DOHH2 (cell line): ENCODE data around the gene ACLY.

Experiments
- EZH2phosphoT487 ChIP-seq: fragments of 200-600 bp; sonication (generic); IDR thresholded peaks from 2 replicates; pipeline ENCODE4 v1.6.1; 2017; ENCODE audit warnings: borderline replicate concordance, mild to moderate bottlenecking, antibody characterized with exemption, low read length, moderate library complexity, mixed read lengths
- TF ChIP-seq, protein P1 (sequence below): fragments of 200-600 bp; sonication (generic); IDR thresholded peaks from one replicate; pipeline ENCODE4 v1.5.1; 2014; ENCODE audit warnings: antibody characterized with exemption, mild to moderate bottlenecking, low read depth, low read length; ENCODE audit not compliant: poor library complexity, severe bottlenecking

DNA sequence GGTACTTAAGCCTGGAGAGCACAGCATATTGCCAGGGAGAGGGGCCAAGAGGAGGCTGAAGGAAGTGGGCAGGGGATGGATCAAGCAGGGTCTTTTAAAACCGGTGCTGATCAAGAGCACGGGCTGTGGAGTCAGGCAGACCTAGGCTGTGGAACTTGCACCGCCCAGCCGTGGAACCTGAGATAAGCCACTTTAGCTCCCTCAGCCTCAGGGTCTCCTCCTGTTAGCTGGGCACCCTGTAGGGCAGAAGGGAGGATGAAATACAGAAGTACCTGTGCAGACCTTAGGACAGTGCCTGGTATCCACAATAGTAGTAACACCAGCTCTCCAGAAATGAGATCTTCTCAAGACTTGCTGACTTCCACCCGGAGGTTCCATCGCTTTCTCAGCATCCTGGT is 20.9 kb upstream of the ACLY start:
- TF ChIP-seq, protein P1, sequence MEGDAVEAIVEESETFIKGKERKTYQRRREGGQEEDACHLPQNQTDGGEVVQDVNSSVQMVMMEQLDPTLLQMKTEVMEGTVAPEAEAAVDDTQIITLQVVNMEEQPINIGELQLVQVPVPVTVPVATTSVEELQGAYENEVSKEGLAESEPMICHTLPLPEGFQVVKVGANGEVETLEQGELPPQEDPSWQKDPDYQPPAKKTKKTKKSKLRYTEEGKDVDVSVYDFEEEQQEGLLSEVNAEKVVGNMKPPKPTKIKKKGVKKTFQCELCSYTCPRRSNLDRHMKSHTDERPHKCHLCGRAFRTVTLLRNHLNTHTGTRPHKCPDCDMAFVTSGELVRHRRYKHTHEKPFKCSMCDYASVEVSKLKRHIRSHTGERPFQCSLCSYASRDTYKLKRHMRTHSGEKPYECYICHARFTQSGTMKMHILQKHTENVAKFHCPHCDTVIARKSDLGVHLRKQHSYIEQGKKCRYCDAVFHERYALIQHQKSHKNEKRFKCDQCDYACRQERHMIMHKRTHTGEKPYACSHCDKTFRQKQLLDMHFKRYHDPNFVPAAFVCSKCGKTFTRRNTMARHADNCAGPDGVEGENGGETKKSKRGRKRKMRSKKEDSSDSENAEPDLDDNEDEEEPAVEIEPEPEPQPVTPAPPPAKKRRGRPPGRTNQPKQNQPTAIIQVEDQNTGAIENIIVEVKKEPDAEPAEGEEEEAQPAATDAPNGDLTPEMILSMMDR, result no peak
- TF ChIP-seq EZH2phosphoT487, result no peak
